HG02763 (cell line): Measurements from ENCODE around the gene MPND.
A peak's percentile ranks its signal among the peaks of the same experiment; 100 is the strongest.

Experiments used
- ATAC-seq: cut with Tn5 transposase; IDR thresholded peaks from one replicate; pipeline ENCODE4 v1.9.1; 2021; ENCODE audit warnings: mild to moderate bottlenecking, moderate library complexity; ENCODE audit not compliant: unreplicated experiment

MPND gene

GRCh38 chr19:4363571-4364304 is 20.4 kb downstream of the MPND start:
- ATAC-seq, result no peak

DNA sequence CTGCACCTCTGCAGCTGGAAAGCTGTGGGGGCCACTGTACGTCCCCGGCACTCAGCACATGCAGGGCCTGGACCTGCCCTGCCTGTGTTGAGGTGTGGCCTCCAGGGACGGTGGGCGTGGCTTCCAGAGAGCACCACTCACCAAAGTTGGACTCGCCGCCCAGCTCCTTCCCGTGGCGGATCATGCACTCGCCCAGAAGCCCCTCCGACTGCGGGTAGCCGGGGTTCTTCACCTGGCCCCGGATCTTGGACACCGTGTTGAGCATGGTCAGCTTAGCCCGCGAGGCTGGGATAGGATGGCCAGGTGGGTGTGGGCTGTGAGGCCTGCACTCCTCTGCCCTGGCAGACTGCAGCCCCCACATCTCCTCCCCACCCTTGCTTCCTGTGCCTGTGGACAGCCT is 22.0 kb downstream of the MPND start:
- ATAC-seq, result no peak

DNA sequence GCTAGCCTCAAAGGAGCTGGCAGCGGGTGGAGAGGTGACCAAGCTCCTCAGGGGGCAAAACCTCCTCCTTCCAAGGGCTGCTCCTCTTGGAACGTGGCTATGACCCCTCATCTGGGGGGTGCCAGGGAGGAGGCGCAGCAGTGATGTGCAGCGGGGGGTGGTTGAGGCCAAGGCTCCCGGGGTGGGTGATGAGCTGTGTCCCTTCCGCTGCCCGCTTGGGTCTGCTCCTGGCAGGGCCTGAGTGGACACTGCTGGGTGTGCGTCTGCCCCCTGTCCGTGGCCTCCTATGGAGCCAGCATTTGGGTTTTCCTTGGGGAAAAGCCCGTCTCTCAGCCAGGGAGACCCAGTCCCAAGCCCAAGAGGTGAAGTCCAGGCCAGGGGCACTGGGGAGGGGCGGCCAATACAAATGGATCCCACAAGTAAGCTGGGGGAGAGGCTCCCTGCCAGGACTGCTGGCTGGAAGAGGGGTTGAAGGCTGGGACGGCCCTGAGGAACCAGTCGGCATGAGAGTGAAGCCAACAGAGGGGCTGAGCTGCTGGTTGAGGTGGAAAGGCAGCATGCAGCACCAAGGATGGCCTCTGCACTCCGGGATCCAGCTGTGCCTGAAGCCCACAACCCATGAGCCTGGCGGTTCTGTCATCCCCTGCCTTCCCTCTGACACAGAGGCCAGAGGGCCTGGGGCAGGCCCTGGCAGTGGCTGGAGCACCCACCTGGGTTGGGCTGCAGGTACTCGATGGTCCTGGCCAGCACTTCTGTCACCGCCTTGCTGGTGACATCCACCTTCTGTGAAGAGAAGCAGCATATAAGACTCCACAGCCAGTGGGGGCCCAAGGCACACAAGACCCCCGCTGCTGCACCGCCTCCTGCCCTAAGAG is 22.7 kb downstream of the MPND start:
- no peak for ATAC-seq

GRCh38 chr19:4366666-4367335 is 23.4 kb downstream of the MPND start:
- ATAC-seq, result no peak

GRCh38 chr19:4367336-4367723 is 24.0 kb downstream of the MPND start:
- ATAC-seq, result no peak

DNA sequence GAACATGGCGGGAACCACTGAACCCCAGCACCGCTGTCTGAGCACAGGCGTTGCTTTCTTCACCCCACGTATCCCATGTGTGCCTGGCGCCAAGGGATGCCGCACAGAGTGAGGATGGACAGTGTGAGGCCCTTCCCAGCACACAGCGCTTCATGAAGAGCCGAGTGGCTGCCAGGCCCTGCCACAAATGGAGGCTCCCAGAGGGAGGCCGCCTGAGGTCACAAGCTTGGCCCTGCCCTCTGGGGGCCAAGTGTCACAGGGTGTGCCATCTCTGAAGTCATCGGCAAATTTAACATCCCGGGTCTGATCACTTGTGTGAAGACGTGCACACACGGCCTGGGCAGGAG is 24.4 kb downstream of the MPND start:
- no peak for ATAC-seq

DNA sequence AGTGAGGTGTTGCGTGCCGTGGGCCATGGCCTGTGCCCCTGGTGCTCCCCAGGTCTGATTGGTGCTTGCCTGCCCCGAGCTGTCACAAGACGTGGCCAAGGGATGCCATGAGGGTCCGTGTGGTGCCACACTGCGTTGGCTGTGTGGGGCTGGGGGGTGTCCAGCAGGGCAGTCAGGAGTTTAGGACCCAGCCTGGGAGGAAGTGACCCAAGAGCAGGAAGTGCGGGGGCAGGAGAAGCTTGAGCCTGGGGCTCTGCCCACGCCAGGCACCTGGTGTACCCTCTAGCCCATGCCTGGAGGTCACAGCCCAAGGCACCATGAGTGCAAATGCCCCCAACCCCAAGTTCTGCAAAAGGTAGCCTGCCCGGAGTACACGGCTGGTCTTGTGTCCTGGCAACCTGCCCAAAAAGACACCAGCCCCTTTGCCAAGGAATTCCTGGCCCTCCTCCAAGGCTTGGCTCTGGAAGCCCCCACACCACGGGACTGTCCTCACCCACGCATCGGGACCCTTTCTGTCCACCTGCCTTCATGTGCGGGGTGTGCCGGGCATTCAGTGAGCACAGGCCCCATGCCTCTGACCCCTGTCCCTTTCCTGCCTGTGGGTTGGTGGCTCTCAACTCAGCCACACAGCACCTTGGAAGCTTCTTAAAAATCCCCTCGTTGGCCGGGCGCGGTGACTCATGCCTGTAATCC is 24.9 kb downstream of the MPND start:
- no peak for ATAC-seq

DNA sequence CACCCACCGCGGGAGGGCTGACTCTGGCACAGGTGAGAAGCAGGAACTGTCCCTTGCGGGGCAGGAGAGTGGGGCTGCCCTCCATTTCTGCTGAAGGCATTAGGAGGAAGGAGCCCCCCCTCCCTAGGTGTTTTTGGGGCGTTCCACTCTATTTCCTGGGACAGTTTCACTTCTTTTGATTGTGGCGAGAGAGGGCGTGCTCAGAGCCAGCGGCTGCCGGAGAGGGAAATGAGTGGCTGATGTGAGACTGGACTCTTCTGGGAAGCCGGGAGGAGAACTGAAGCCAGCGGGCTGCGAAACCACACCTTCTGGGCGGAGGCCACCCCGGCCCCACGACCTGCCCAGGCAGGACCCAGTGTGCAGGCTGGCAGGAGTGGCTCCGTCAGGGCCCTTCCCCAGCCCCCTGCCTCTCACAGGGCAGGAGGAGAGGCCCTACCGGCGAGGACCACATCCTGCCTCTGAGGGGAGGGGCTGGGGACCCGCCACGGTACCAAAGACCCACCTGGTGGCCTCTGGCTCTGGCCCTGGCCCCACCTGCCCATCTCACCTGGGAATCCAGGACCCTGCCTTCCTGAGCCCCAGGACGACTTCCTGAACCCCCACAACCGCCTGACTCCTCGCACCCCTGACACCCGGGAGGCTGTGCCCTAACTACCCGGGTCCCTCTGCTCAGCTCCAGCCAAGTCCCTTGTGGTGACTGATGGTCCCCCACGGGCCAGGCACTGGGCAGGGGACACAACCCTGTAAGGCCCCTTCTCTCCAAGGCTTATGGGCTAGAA is 25.9 kb downstream of the MPND start:
- ATAC-seq, result peak; percentile 47

DNA sequence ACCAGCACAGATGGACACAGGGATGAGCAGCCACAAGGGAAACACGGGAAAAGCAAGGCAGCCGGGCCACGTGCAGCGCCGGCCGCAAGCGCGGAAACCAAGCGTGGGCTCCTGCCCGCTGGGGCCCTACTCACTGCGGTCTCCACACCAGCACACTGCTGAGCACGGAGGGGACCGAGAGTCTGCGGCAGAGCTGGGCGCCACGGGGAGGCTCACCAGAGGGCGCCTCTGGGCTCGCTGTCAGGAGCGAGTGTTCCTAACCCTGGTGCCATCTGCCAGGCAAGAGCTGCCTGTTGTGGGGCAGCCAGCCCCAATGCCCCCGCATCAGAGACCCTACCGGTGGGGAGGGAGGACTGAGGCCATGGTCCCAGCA is 26.5 kb downstream of the MPND start:
- ATAC-seq, result peak; percentile 40

- ATAC-seq, result no peak
Measured at GRCh38 chr19:4370418-4371041, 27.2 kb downstream of the MPND start.

DNA sequence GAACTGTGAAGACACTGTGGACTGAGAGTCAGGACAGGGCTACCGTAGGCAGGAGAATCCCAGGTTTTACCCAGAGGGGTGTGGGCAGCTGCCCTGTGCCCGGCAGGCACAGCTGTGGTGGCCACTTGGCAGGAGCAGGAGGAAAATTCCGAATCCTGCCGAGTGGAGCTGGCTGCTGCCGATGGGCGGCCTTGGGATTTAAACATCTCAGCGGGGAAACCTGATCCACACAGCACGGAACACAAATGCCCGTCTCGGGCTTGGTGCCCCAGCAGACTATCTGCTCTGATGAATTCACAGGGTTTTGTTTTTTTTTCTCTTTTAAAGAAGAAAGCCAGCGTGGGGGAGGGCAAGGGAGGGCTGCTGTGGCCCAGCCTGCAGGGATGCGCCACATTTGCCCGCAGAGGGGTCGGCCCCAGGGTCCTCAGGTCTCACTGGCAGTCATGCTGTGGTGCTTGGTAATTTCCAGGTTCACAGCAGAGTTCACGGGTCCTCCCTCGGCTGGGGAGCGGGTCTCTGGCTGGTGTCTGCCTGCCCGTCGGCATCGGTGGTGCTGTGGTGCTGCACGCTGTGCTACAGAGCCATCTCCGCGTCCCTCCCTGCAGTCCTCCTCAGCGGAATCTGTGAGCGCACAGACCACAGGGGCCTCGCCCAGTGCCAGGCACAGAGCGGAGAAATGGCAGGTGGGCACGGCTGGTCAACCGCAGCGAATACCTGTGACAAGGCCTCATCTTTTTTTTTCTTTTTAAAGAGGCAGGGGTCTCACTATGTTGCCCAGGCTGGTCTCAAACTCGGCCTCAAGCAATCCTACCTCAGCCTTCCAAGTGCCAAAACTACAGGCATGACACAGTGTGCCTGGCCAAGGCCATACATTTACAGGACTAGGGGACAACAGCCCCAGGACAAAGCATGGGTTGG is 28.1 kb downstream of the MPND start:
- ATAC-seq, result no peak

DNA sequence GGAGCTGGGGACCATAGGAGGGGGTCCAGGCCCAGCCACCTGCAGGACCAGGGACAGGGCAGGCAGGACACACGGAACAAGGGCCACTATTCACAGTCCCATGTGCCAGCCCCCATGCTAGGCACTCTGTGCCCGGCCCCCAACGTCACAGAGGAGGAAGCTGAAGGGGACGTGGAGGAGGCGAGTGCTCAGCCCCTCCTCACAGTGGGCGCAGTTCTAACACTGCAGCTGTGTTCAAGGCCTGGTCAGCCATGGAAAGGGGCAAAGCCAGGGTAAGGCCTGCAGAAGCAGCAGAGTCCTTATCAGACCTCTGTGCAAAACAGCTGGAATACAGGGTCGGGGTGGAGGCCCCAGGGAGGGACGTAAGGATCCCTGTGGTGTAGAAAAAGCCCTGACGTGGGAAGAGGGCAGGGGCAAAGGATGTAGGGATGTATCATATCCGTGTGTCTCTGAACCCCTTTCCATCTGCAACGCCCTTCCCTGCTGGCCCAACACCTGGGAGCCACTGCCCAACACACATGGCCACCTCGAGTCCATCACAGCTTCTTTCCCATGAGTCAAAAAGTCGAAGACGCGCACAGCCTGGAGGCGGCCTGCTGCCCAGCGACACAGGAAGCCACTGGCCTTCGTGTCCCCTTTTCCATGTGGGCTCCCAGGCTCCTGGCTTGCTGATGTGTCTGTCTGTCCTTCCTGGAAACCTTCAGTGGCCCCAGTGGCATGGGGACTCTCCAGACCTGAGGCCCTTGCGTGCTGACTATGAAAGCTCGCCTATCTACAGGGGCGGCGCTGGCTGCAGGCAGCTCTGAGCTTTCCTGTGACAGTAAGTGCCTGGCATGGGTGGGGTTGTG is 29.0 kb downstream of the MPND start:
- ATAC-seq, result no peak

- no peak for ATAC-seq
Measured at GRCh38 chr19:4373013-4373367, 29.6 kb downstream of the MPND start.

- no peak for ATAC-seq
Measured at GRCh38 chr19:4373601-4374497, 30.5 kb downstream of the MPND start.

GRCh38 chr19:4374498-4375163 is 31.3 kb downstream of the MPND start:
- no peak for ATAC-seq

DNA sequence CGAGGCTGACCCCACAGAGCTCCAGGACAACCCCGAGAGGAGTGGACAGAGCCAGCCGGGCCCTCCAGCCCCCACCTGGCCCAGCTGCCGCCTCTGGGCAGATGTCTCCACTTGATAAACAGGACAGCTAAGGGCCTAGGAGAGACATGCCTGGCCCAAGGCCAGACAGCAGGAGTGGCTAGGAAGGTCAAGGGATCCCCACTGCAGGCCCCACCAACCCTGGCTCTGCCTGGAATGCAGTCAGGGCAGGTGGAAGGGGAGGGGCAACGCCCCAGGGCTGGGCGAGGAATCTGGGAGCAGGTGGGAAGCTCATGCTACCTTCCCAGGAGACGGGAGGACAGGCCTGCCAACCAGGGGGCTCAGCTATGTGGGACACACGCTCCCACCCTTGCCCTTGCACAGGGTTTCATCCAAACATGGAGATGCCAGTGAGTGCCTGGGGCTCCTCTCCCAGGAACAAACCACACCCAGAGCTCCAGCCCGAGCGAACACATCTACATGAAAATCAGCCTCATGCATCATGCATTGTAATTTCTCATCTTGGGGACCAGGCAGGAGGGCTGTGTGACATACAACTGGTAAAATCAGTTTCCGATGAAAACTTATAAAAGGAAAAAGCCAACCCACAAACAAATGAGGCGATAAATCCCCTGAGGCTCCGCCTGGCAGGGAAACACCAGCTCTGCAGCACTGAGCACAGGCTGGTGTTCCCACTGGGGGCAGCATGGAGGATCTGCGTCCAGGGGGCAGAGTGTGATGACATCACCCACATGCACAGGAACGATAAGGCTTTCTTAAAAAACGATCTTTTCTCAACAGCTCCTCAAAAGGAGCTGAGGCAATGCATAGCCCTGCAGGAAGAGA is 32.0 kb downstream of the MPND start:
- ATAC-seq, result no peak
